Measurements from ENCODE around the gene SLC39A12. TPM values are rescaled to one million over a fixed set of nuclear protein-coding genes. Genes with fewer than 3 reads are reported as not detected.

Gene SLC39A12
- total and polyA plus RNA-seq, 8 donors: 0.05 TPM; not detected in 7

GRCh38 chr10:17989908-17990767, 38.4 kb downstream of the SLC39A12 start:
- no peaks in the 10 kb centered on the region for H3K27me3 ChIP-seq
- DNase-seq (no peak), ATAC-seq (no peak), FAIRE-seq (peak; percentile 39)
- no peaks in the 10 kb centered on the region for H3K4me1 ChIP-seq
- H3K9me3 ChIP-seq: no peaks in the 10 kb centered on the region
- H3K27ac ChIP-seq: no peak overlapping the region
- TF ChIP-seq CTCF (IDR thresholded peaks at IDR 0.05): no peak
- 63 to 71% methylated on average over 6 of the region's 6 CpGs for WGBS, 2 donors
- no peaks in the 10 kb centered on the region for H3K36me3 ChIP-seq
- no peak overlapping the region for H3K4me3 ChIP-seq
- intact Hi-C loops (cut with DNase I): no loop called here

- TF ChIP-seq CTCF (IDR thresholded peaks at IDR 0.05): no peak
- intact Hi-C loops (cut with DNase I): no loop called here
- no peak for ATAC-seq
Observed at GRCh38 chr10:17992266-17992665, 40.5 kb downstream of the SLC39A12 start.

GRCh38 chr10:17993361-17993760, 41.6 kb downstream of the SLC39A12 start:
- Histone ChIP-seq H3K27ac (no peak overlapping the region), H3K27me3 (no peaks in the 10 kb centered on the region), H3K9me3 (no peaks in the 10 kb centered on the region), H3K4me1 (no peaks in the 10 kb centered on the region), H3K36me3 (no peaks in the 10 kb centered on the region), H3K4me3 (no peak overlapping the region)
- DNase-seq (no peak), FAIRE-seq (no peak), ATAC-seq (no peak)
- no peak for TF ChIP-seq CTCF (IDR thresholded peaks at IDR 0.05)
- 55 to 59% methylated on average over 3 of the region's 3 CpGs for WGBS, 2 donors
- intact Hi-C loops (cut with DNase I): no loop called here

More at GRCh38 chr10:17992266-17992665, 40.5 kb downstream of the SLC39A12 start:
- Histone ChIP-seq H3K4me1 (no peaks in the 10 kb centered on the region), H3K9me3 (no peaks in the 10 kb centered on the region), H3K27me3 (no peaks in the 10 kb centered on the region), H3K4me3 (no peak overlapping the region), H3K27ac (no peak overlapping the region), H3K36me3 (no peaks in the 10 kb centered on the region)
- DNase-seq (no peak), FAIRE-seq (no peak)

GRCh38 chr10:18000601-18001000, 48.9 kb downstream of the SLC39A12 start:
- WGBS, 2 donors: 77 to 88% methylated on average over 2 of the region's 2 CpGs

More at GRCh38 chr10:18000601-18001000, 48.9 kb downstream of the SLC39A12 start:
- no peak for TF ChIP-seq CTCF (IDR thresholded peaks at IDR 0.05)
- Histone ChIP-seq H3K27ac (no peak overlapping the region), H3K9me3 (no peaks in the 10 kb centered on the region), H3K36me3 (no peaks in the 10 kb centered on the region), H3K4me1 (peaks cover 0 to 5% (median 3%) of the 10 kb centered on the region in 3 donors), H3K4me3 (no peak overlapping the region), H3K27me3 (no peaks in the 10 kb centered on the region)
- ATAC-seq (no peak), FAIRE-seq (no peak), DNase-seq (no peak)
- intact Hi-C loops (cut with DNase I): no loop called here

All from pancreas (tissue), 10 donors.